ENCODE measurements around the gene NEUROD1.

Gene NEUROD1

DNA sequence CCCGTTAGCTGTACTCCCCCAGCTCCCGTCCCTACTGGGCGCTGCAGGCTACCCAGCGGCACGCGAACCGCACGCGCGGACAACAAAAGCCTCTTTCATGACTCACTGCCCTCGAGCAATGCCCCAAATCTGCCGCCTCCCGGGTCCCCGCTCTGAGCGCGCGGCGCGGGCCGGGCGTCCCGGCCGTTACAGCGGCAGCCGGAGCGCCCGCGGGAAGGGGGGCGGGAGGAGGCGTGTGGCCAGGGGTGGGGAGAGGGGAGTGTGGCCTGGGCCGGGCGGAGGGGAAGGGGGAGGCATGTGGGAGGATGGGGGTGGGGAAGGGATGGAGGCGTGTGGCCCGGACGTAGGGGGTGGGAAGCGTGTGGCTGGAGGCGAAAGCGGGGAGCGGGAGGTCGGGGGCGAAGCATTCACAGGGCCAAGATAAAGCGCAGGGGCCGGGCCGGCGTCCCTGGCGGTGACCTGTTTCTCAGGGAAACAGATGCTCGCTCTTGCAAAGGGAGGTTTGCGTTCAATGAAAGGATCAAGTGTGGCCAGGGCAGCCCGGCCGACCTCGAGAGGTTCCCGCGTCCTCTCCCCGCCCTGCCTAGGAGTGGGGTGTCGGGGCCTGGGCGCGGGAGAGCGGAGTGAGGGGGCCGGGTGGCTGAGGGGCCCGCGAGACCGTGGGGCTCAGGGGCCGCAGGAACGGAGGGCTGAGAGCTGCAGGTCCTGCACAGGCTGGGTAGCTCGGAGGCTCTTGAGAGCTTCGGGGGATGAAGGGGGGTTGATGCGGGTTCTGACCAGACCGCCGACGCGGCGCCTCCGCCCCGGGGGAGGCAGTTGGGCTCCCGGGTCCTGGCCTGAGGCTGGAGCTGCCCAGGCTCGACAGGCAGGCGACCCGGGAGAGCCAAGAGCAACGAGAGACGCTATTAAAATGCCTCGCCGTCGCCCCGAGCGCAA is 3.5 kb upstream of the NEUROD1 start:
- peak; percentile 8 for DNase-seq (ENCODE audit: low read depth)
- H3K4me3 ChIP-seq (ENCODE audit: low read length) = no peak overlapping the region
- TF ChIP-seq, protein P1, sequence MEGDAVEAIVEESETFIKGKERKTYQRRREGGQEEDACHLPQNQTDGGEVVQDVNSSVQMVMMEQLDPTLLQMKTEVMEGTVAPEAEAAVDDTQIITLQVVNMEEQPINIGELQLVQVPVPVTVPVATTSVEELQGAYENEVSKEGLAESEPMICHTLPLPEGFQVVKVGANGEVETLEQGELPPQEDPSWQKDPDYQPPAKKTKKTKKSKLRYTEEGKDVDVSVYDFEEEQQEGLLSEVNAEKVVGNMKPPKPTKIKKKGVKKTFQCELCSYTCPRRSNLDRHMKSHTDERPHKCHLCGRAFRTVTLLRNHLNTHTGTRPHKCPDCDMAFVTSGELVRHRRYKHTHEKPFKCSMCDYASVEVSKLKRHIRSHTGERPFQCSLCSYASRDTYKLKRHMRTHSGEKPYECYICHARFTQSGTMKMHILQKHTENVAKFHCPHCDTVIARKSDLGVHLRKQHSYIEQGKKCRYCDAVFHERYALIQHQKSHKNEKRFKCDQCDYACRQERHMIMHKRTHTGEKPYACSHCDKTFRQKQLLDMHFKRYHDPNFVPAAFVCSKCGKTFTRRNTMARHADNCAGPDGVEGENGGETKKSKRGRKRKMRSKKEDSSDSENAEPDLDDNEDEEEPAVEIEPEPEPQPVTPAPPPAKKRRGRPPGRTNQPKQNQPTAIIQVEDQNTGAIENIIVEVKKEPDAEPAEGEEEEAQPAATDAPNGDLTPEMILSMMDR (conservative IDR thresholded peaks at IDR 0.05; ENCODE audit: low read length) = no peak

DNA sequence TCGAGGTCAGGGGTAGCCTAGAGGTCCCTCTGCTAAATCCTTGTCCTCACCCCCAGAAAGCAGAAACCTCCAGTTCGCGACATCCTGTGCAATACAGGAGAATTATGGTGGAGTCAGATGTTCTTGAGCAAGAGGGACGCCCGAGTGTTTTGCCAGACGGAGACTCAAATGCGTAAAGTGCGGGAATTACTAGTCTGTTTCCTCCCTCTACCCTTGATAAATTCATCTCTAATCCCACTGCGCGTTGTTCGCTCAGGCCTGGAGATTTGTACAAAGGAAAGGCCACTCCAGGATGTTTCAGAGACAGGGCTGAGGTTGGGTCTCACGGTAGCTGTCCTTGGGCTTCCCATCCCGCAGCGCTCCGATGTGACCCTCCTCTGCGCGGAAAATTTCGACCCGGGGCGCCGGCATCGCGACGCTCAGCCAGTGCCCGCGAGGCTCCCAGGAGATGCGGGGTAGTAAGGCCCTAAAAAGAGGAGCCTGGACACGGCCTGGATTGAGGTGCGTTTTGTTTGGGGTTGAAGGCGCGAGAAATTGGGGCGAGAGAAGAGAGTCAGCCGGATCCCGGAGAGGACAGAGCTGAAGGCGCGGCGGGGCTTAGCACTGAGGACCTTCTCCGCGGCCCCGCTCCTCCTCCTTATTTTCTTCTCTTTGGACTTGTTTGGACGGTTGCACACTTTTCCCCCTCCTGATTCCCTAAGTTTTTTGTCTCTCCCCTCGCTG is 2.6 kb upstream of the NEUROD1 start:
- TF ChIP-seq, protein P1 (conservative IDR thresholded peaks at IDR 0.05; ENCODE audit: low read length) = no peak
- no peak for DNase-seq (ENCODE audit: low read depth)
- H3K4me3 ChIP-seq (ENCODE audit: low read length) = no peak overlapping the region

DNA sequence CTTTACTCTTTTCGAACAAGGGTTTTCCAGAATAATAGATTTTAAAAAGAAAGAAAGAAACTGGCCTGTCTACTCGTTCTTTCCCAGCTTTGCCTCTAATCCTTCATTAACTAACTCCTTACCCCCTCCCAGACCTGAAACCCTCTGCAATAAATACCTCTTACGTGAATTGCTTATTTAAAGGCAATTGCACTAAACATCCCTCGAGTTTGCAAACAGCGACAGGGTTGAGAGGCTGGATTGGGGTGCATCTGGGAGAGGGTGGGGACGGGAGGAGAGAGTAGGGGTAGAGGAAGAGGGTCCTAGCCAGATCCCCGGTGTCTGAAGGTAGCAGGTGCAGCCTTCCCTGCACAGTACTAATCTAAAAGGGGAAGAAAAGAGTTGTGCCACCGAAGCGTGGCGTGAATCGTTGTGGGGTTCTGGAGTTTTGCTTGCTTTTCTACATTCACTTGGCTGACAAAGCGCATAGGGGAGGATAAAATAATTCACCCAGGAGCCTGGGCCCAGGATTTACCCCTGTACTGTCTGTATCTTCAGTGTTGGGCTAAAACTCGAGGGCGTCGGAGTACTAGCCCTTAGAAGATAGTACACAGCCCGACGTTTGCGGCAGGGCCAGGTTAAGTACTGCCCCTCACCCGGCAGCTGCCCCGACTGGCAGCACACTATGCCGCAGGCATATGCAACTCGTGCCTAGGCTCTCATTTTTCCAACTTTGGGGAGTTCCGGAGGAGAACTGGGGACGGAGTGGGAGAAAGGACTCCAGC is 1.9 kb upstream of the NEUROD1 start:
- TF ChIP-seq, protein P1 (conservative IDR thresholded peaks at IDR 0.05; ENCODE audit: low read length) = no peak
- no peak overlapping the region for H3K4me3 ChIP-seq (ENCODE audit: low read length)
- no peak for DNase-seq (ENCODE audit: low read depth)

DNA sequence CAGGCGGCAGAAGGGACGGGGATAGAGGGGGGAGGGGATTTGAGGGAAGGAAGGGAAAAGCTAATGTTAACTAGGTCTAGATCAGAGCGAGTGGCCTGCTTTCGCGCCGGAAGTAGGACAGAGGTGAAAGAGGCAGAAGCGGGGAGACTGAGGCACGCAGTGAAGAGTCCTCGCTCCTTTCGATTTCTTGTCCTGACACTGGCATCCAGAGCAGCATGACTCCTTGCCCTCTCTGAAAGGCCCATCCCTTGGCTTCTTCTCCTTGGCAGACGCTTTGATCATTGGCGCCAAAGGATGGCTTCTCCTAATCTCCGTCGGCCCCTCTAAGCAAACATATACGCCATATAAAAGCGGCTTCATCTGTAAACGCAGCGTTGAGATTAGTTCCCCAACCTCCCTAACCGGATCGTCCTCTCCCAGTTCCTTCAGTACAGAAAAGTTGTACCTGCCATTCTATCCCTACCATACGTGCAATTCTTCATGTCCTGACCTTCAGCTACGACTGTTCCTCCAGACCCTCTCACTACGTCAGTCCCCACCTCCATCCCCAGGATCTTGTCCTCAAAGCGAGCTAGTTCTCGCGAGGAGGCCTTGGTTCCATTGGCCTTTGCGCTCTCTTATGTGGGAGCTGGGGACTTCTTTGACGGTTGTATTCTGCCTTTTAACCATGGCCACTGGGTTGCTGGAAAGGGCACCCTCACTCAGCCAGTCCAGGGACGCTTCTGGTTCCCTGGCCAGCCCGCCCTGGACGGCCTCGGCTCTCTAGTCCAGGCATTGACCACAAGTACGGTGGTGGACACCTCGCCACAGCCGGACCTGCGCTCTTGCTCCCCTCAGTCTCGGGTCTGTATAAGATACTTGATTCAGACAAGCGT is 857 bp upstream of the NEUROD1 start:
- TF ChIP-seq, protein P1 (conservative IDR thresholded peaks at IDR 0.05; ENCODE audit: low read length) = no peak
- H3K4me3 ChIP-seq (ENCODE audit: low read length) = no peak overlapping the region
- no peak for DNase-seq (ENCODE audit: low read depth)

DNA sequence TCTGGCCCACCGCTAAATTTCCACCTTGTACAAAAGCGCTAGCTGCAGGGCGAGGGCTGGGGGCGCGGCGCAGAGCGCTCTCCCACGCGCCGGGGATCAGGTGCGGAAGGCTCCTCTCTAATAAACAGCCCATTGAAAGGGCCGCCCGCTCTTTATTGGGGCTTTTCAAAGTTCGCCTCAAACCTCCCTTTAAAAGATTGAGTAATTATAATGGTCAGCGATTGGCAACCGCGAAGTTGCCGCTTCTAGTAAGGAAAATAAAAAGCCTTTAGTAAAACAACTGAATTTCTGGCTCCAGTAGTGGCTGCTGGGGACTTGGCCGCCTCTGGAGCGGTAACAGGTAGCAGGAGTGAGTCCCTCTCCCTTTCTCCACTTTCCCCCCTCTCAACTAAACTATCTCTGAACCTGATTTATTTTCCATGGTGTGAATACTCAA is 755 bp downstream of the NEUROD1 start:
- no peak for DNase-seq (ENCODE audit: low read depth)
- TF ChIP-seq, protein P1 (conservative IDR thresholded peaks at IDR 0.05; ENCODE audit: low read length) = no peak
- H3K4me3 ChIP-seq (ENCODE audit: low read length) = no peak overlapping the region

DNA sequence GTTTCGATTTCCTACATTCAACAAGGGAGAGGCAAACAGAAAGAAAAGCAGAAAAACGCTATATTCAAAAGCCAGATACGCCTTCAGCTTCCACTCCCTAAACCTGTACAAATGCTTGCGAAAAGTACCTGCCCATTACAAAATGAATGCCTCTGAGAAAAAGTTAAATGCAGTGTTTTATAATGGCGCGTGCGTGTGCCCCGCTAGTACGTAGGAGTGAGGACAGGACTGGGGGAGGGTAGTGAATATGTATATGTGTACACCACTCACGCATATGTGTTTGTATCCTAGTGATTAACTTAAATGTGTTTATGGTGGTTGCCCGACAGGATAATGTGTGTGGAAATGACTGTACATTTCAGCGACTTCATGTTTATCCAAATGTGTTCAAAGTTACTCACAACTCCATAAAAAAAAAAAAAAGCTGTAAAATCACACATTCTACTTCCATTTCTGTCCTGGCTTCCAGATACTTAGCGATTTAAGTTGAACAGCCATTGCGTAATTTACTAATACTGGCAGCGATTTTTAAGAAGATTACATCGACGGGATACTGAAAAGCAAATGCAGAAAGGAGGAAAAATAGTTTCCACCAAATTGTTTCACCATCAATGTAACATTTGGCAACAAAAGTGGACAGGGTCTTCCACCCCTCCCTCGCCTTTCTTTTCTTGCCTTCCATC is 1.3 kb downstream of the NEUROD1 start:
- H3K4me3 ChIP-seq (ENCODE audit: low read length) = no peak overlapping the region
- no peak for DNase-seq (ENCODE audit: low read depth)
- TF ChIP-seq, protein P1 (conservative IDR thresholded peaks at IDR 0.05; ENCODE audit: low read length) = no peak

Data from AG10803 (cell line).